ENCODE measurements around the gene NPTN.

Gene NPTN

GRCh38 chr15:73518876-73519733 is 114.1 kb downstream of the NPTN start:
- DNase-seq (ENCODE audit: low read depth in 2 of 2): no peak

GRCh38 chr15:73518180-73518862 is 114.9 kb downstream of the NPTN start:
- no peak for DNase-seq (ENCODE audit: low read depth in 2 of 2)

DNA sequence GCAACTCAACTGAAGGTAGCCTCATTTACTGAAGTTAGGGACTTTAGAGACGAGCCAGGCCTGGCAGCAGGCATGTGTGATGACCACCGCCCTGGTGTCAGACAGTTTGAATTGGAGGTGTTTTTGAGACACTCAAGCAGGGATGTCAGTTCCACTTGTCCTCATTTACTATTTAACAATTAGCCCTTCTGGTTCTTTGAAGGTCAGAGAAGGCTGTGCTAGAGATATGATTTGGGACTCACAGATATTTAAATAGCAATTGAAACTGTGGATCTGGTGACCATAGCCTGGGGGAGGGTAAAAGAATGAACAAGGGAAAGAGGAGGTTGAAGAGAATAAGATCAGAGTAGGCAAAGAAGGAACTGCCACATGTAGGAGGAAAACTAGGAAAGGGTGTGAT is 115.6 kb downstream of the NPTN start:
- no peak for DNase-seq (ENCODE audit: low read depth in 2 of 2)

DNA sequence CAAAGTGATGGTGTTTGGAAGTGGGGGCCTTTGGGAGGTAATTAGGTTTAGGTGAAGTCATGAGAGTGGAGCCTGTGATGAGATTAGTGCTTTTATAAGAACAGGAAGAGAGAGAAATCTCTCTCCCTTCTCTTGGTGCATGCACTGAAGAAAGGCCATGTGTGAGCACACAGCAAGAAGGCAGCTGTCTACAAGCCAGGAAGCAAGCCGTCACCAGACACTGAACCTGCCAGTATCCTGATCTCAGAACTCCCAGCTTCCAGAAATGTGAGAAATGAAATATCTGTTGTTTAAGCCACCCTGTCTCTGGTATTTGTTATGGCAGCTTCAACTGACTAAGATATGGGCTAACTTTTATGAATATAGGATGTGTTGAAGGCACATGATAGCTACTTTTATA is 117.7 kb downstream of the NPTN start:
- DNase-seq (ENCODE audit: low read depth in 2 of 2): no peak
